ENCODE results near the gene CRACDL. TPM values are rescaled to one million over a fixed set of nuclear protein-coding genes. Genes with fewer than 3 reads are reported as not detected.
A peak's percentile ranks its signal among the peaks of the same experiment; 100 is the strongest.

The CRACDL gene
- total and polyA plus RNA-seq, 2 of the 13 experiments (the other 11 are each of a cell fraction or from before 2014, with no cell fraction given): 0.15 to 0.26 TPM

GRCh38 chr2:98909317-98910211 lies 26.5 kb downstream of the CRACDL start (continued):
- TF ChIP-seq PRDM15 (CRISPR knock-in tag; IDR thresholded peaks at IDR 0.05) (no peak), PRDM4 (CRISPR knock-in tag; IDR thresholded peaks at IDR 0.05; ENCODE audit: borderline replicate concordance) (no peak), ZNF576 (CRISPR knock-in tag; IDR thresholded peaks at IDR 0.05) (no peak), TCF12 (IDR thresholded peaks at IDR 0.05) (no peak), TCF12 (CRISPR knock-in tag; IDR thresholded peaks at IDR 0.05) (no peak), AHR (CRISPR knock-in tag; IDR thresholded peaks at IDR 0.05) (no peak), SUZ12 (IDR thresholded peaks at IDR 0.05; ENCODE audit: low read depth, low read length) (no peak), ZNF44 (CRISPR knock-in tag; IDR thresholded peaks at IDR 0.05) (no peak), ZNF224 (CRISPR knock-in tag; IDR thresholded peaks at IDR 0.05) (no peak), NR3C1 (CRISPR knock-in tag; IDR thresholded peaks at IDR 0.05) (no peak), ZNF501 (CRISPR knock-in tag; IDR thresholded peaks at IDR 0.05) (peak; percentile 52; the same call in 1 of the 2 replicates), ZNF574 (CRISPR knock-in tag; IDR thresholded peaks at IDR 0.05) (peak; percentile 71), PREB (CRISPR knock-in tag; IDR thresholded peaks at IDR 0.05) (no peak), HMGXB4 (CRISPR knock-in tag; IDR thresholded peaks at IDR 0.05; ENCODE audit: borderline replicate concordance in 1 of 2, low read depth in 1 of 2) (0 out of 4 replicates have a peak, but pooled peaks of 1 of the 2 experiments have one; percentile 9), ZNF776 (CRISPR knock-in tag; IDR thresholded peaks at IDR 0.05) (no peak)
